Neural cell (in vitro differentiated cells): ENCODE data around the gene SP3. TPM values are rescaled to one million over a fixed set of nuclear protein-coding genes. Genes with fewer than 3 reads are reported as not detected.

Experiments used
- H2AFZ ChIP-seq: fragments of 200-600, 300-800 bp; sonication (generic), shearing (Covaris generic); 2 replicates; pipeline ENCODE4 v1.6.0; 2014; ENCODE audit warnings: low read depth, mild to moderate bottlenecking, antibody characterized with exemption, low read length, moderate library complexity
- H3F3A ChIP-seq: fragments of 200-600 bp; shearing (Covaris generic); 2 replicates; pipeline ENCODE4 v1.6.1; 2016; ENCODE audit warnings: mild to moderate bottlenecking, moderate library complexity, mixed read lengths, antibody characterized with exemption, low read length; ENCODE audit not compliant: insufficient read depth, poor library complexity, severe bottlenecking
- H3K27ac ChIP-seq: fragments of 200-600, 300-800 bp; sonication (generic), shearing (Covaris generic); 2 replicates; pipeline ENCODE4 v1.5.1; 2014; ENCODE audit warnings: mild to moderate bottlenecking, low read length, moderate library complexity
- H3K27me3 ChIP-seq: fragments of 300-800, 200-600 bp; sonication (generic), shearing (Covaris generic); 2 replicates; pipeline ENCODE4 v1.6.0; 2014; ENCODE audit warnings: mild to moderate bottlenecking, low read depth, low read length, moderate library complexity; ENCODE audit not compliant: insufficient read depth
- H3K36me3 ChIP-seq: fragments of 300-800, 200-600 bp; sonication (generic), shearing (Covaris generic); 2 replicates; pipeline ENCODE4 v1.5.1; 2014; ENCODE audit warnings: mild to moderate bottlenecking, antibody characterized with exemption, low read length, moderate library complexity; ENCODE audit not compliant: insufficient read depth
- H3K4me2 ChIP-seq: fragments of 300-800, 200-600 bp; sonication (generic), shearing (Covaris generic); 2 replicates; pipeline ENCODE4 v1.6.0; 2014; ENCODE audit warnings: mild to moderate bottlenecking, low read length
- H3K4me3 ChIP-seq: fragments of 300-800, 200-600 bp; sonication (generic), shearing (Covaris generic); 2 replicates; pipeline ENCODE4 v1.5.1; 2014; ENCODE audit warnings: mild to moderate bottlenecking, low read length, moderate library complexity
- H3K79me2 ChIP-seq: fragments of 200-600 bp; shearing (Covaris generic); replicated peaks from 2 replicates; pipeline ENCODE4 v1.6.0; 2014; ENCODE audit warnings: mild to moderate bottlenecking, low read length, moderate library complexity; ENCODE audit not compliant: insufficient read depth
- H3K9ac ChIP-seq: fragments of 300-800, 200-600 bp; sonication (generic), shearing (Covaris generic); 2 replicates; pipeline ENCODE4 v1.6.1; 2016; ENCODE audit warnings: mild to moderate bottlenecking, low read length, mixed read lengths
- H3K9me2 ChIP-seq: fragments of 200-600 bp; shearing (Covaris generic); 2 replicates; pipeline ENCODE4 v1.6.1; 2016; ENCODE audit warnings: mild to moderate bottlenecking, low read length, mixed read lengths; ENCODE audit not compliant: insufficient read depth
- H3K9me3 ChIP-seq: fragments of 200-600, 300-800 bp; sonication (generic), shearing (Covaris generic); 2 replicates; pipeline ENCODE4 v1.6.1; 2016; ENCODE audit warnings: mild to moderate bottlenecking, mixed run types, low read length, moderate library complexity, mixed read lengths
- H4K20me1 ChIP-seq: fragments of 200-600 bp; shearing (Covaris generic); 2 replicates; pipeline ENCODE4 v1.6.1; 2016; ENCODE audit warnings: mild to moderate bottlenecking, mixed run types; ENCODE audit not compliant: insufficient read depth
- EP300 ChIP-seq: fragments of 450-650 bp; conservative IDR thresholded peaks from 2 replicates; pipeline ENCODE4 v1.6.1; 2014; ENCODE audit warnings: antibody characterized with exemption, mild to moderate bottlenecking, moderate library complexity; ENCODE audit not compliant: poor library complexity, severe bottlenecking
- EZH2 ChIP-seq: fragments of 200-600, 300-800 bp; shearing (Covaris generic), sonication (generic); IDR thresholded peaks from 2 replicates; pipeline ENCODE4 v1.6.1; 2014; ENCODE audit warnings: antibody characterized with exemption, low read length, borderline replicate concordance, mild to moderate bottlenecking; ENCODE audit not compliant: insufficient read depth, poor library complexity, severe bottlenecking
- MXI1 ChIP-seq: fragments of 450-650 bp; conservative IDR thresholded peaks from 2 replicates; pipeline ENCODE4 v1.6.1; 2014; ENCODE audit warnings: antibody characterized with exemption, mild to moderate bottlenecking; ENCODE audit not compliant: poor library complexity, severe bottlenecking
- POLR2AphosphoS5 ChIP-seq: IDR thresholded peaks from 2 replicates; pipeline ENCODE4 v1.6.1; 2012
- RAD21 ChIP-seq: fragments of 450-650 bp; conservative IDR thresholded peaks from 2 replicates; pipeline ENCODE4 v1.6.1; 2014; ENCODE audit warnings: antibody characterized with exemption, mild to moderate bottlenecking, moderate library complexity
- SMC3 ChIP-seq: fragments of 450-650 bp; conservative IDR thresholded peaks from 2 replicates; pipeline ENCODE4 v1.6.1; 2014; ENCODE audit warnings: antibody characterized with exemption, mild to moderate bottlenecking, moderate library complexity; ENCODE audit not compliant: poor library complexity
- TAF1 ChIP-seq: IDR thresholded peaks from 2 replicates; pipeline ENCODE4 v1.6.1; 2012; ENCODE audit warnings: low read depth
- polyA plus RNA-seq: library from polyadenylated mRNA; depleted of rRNA; stranded (reverse); fragments of >200 nt; gene quantifications from 2 replicates; pipeline ENCODE4 v1.2.3, GENCODE V29; 2014
- TF ChIP-seq, protein P1 (sequence below): fragments of 450-650 bp; IDR thresholded peaks from 2 replicates; pipeline ENCODE4 v1.5.1; 2014; ENCODE audit warnings: antibody characterized with exemption, mild to moderate bottlenecking, moderate library complexity; ENCODE audit not compliant: poor library complexity, severe bottlenecking
- TF ChIP-seq, protein P2 (sequence below): IDR thresholded peaks from 2 replicates; pipeline ENCODE4 v1.6.1; 2012; ENCODE audit warnings: borderline replicate concordance

SP3 gene
- polyA plus RNA-seq, 1 donor from 2014 or later = 57.8 TPM

GRCh38 chr2:173876833-173877413, 88.2 kb downstream of the SP3 start:
- Histone ChIP-seq H3K4me2 (no peak overlapping the region), H3K79me2 (no peaks in the 10 kb centered on the region), H3K36me3 (no peaks in the 10 kb centered on the region), H3K27me3 (no peaks in the 10 kb centered on the region), H3K9ac (no peak overlapping the region), H3K4me3 (no peak overlapping the region), H2AFZ (no peak overlapping the region), H3K9me2 (no peaks in the 10 kb centered on the region), H4K20me1 (no peaks in the 10 kb centered on the region), H3F3A (no peaks in the 10 kb centered on the region), H3K27ac (no peak overlapping the region), H3K9me3 (no peaks in the 10 kb centered on the region)
- TF ChIP-seq SMC3 = no peak
- TF ChIP-seq RAD21 = no peak

- no peaks in the 10 kb centered on the region for H3K9me2 ChIP-seq
- H3K79me2 ChIP-seq = no peaks in the 10 kb centered on the region
- no peak overlapping the region for H2AFZ ChIP-seq
- H3K27ac ChIP-seq = no peak overlapping the region
- no peak overlapping the region for H3K4me3 ChIP-seq
- H3K4me2 ChIP-seq = no peak overlapping the region
- H3K36me3 ChIP-seq = no peaks in the 10 kb centered on the region
- no peak overlapping the region for H3K9ac ChIP-seq
- no peaks in the 10 kb centered on the region for H3K27me3 ChIP-seq
- no peaks in the 10 kb centered on the region for H4K20me1 ChIP-seq
- TF ChIP-seq, protein P1, sequence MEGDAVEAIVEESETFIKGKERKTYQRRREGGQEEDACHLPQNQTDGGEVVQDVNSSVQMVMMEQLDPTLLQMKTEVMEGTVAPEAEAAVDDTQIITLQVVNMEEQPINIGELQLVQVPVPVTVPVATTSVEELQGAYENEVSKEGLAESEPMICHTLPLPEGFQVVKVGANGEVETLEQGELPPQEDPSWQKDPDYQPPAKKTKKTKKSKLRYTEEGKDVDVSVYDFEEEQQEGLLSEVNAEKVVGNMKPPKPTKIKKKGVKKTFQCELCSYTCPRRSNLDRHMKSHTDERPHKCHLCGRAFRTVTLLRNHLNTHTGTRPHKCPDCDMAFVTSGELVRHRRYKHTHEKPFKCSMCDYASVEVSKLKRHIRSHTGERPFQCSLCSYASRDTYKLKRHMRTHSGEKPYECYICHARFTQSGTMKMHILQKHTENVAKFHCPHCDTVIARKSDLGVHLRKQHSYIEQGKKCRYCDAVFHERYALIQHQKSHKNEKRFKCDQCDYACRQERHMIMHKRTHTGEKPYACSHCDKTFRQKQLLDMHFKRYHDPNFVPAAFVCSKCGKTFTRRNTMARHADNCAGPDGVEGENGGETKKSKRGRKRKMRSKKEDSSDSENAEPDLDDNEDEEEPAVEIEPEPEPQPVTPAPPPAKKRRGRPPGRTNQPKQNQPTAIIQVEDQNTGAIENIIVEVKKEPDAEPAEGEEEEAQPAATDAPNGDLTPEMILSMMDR = no peak
- TF ChIP-seq POLR2AphosphoS5 (no peak), MXI1 (no peak), SMC3 (no peak), RAD21 (no peak), EP300 (no peak), EZH2 (no peak), TAF1 (no peak)
- TF ChIP-seq, protein P2, sequence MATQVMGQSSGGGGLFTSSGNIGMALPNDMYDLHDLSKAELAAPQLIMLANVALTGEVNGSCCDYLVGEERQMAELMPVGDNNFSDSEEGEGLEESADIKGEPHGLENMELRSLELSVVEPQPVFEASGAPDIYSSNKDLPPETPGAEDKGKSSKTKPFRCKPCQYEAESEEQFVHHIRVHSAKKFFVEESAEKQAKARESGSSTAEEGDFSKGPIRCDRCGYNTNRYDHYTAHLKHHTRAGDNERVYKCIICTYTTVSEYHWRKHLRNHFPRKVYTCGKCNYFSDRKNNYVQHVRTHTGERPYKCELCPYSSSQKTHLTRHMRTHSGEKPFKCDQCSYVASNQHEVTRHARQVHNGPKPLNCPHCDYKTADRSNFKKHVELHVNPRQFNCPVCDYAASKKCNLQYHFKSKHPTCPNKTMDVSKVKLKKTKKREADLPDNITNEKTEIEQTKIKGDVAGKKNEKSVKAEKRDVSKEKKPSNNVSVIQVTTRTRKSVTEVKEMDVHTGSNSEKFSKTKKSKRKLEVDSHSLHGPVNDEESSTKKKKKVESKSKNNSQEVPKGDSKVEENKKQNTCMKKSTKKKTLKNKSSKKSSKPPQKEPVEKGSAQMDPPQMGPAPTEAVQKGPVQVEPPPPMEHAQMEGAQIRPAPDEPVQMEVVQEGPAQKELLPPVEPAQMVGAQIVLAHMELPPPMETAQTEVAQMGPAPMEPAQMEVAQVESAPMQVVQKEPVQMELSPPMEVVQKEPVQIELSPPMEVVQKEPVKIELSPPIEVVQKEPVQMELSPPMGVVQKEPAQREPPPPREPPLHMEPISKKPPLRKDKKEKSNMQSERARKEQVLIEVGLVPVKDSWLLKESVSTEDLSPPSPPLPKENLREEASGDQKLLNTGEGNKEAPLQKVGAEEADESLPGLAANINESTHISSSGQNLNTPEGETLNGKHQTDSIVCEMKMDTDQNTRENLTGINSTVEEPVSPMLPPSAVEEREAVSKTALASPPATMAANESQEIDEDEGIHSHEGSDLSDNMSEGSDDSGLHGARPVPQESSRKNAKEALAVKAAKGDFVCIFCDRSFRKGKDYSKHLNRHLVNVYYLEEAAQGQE = no peak
- H3K9me3 ChIP-seq = no peaks in the 10 kb centered on the region
- H3F3A ChIP-seq = no peaks in the 10 kb centered on the region
Observed at GRCh38 chr2:173874894-173875237, 90.3 kb downstream of the SP3 start.
